Adipose tissue (tissue), 3 donors: ENCODE results near the gene BCAN. TPM values are rescaled to one million over a fixed set of nuclear protein-coding genes. Genes with fewer than 3 reads are reported as not detected.

Source experiments
- H3K27ac ChIP-seq: one replicate; pipeline ENCODE4 v1.5.1; 2013; ENCODE audit warnings: low read depth, low read length
- WGBS, 3 donors: extraction: QIAGEN DNeasy Blood & Tissue Kit; methylation state at CpG; one replicate each; pipeline ENCODE4 v1.1.7; 2013; 5-methylcytosine and 5-hydroxymethylcytosine counted together
- polyA plus RNA-seq, 3 donors: library from polyadenylated mRNA; stranded (reverse); fragments of 200-250 nt; gene quantifications; one replicate each; pipeline ENCODE4 v1.2.3, GENCODE V29; 2013
- donor health status: healthy with polysubstance abuse.
- donor health status: Bipolar disorder and iron deficiency.
- donor health status: healthy.

BCAN gene
- polyA plus RNA-seq, 3 donors: 0.06 to 0.56 (median 0.07) TPM

- 1 to 2% (median 2%) methylated on average over 48 to 54 of the region's 54 CpGs for WGBS, 3 donors
- H3K27ac ChIP-seq: no peak overlapping the region
Measured at GRCh38 chr1:156656806-156657740, 15.2 kb downstream of the BCAN start.

DNA sequence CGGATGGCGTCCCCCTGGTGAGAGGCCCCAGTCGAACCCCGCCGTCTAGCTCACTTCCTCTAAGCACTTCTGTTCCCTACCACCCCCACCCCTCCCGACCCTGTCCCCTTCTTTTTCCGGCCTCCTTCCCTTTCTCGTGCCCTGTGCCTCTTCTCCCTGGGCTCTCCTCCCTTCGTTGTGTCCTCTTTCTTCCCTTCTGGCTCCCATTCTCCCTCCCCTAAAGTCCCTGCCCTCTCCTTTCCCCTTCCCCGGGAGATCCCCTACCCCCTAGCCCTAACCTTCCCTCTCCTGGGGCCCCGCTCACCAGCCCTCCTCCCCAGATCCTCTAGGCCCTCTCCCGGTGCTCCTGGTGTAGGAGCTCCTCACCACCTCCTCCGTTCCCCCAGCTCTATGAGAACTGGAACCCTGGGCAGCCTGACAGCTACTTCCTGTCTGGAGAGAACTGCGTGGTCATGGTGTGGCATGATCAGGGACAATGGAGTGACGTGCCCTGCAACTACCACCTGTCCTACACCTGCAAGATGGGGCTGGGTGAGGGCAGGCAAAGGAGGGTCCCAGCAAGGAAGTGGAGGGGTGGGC, 15.9 kb downstream of the BCAN start:
- no peak overlapping the region for H3K27ac ChIP-seq
- 10 to 14% (median 11%) methylated on average over 15 of the region's 15 CpGs for WGBS, 3 donors

GRCh38 chr1:156658496-156658895, 16.6 kb downstream of the BCAN start:
- H3K27ac ChIP-seq: no peak overlapping the region
- WGBS, 3 donors: 81 to 88% (median 83%) methylated on average over 14 of the region's 14 CpGs

DNA sequence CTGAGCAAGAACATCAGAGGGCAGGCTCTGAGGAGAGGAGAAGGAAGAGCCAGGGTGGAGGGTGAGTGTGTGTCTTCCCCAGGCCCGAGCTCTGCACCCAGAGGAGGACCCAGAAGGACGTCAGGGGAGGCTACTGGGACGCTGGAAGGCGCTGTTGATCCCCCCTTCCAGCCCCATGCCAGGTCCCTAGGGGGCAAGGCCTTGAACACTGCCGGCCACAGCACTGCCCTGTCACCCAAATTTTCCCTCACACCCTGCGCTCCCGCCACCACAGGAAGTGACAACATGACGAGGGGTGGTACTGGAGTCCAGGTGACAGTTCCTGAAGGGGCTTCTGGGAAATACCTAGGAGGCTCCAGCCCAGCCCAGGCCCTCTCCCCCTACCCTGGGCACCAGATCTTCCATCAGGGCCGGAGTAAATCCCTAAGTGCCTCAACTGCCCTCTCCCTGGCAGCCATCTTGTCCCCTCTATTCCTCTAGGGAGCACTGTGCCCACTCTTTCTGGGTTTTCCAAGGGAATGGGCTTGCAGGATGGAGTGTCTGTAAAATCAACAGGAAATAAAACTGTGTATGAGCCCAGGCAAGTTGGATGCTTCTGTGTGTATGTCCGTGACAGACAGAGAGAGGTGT, 17.1 kb downstream of the BCAN start:
- WGBS, 3 donors: 68 to 73% (median 73%) methylated on average over 10 of the region's 10 CpGs
- H3K27ac ChIP-seq: no peak overlapping the region

- 19 to 31% (median 25%) methylated on average over 6 of the region's 6 CpGs for WGBS, 3 donors
- H3K27ac ChIP-seq: no peak overlapping the region
Measured at GRCh38 chr1:156659661-156659987, 17.7 kb downstream of the BCAN start.

DNA sequence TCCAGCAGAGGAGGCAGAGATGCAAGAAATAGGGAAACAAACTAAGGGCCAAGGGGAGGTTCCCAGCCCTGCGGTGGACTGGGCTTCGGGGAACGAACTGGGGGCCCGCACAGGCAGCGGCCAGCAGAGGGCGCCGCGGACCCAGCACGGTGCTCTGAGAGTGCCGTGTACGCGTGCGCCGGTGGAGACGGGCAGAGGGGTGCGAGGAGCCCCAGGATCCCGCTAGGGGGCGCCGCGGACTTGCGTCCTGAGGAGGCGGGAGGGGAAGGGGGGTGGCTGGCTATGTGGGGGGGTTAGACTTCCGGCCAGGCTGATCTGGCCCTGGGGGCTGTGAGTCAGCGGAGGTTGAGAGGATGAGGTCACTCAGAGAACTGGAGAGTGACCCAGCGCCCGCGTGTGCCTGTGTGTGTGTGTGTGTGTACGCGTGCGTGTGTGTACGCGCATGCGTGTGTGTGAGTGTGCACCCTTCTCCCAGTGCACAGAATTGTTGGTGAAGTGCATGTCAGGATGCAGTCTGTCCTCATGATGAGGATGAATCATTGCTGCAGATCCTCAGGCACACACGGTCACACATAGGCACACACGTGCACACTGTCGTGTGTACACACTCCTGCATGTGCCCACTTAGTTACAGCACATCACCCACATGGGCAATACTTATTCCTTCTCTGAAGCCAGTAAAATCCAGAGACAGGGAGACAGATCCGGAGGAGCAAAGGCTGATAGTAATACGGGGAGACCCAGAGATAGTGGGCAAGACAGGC, 18.3 kb downstream of the BCAN start:
- 14 to 18% (median 14%) methylated on average over 34 to 38 of the region's 38 CpGs for WGBS, 3 donors
- H3K27ac ChIP-seq: no peak overlapping the region

- H3K27ac ChIP-seq: no peak overlapping the region
- WGBS, 3 donors: 54 to 73% (median 57%) methylated on average over 2 of the region's 2 CpGs
Measured at GRCh38 chr1:156660752-156661112, 18.8 kb downstream of the BCAN start.

GRCh38 chr1:156662005-156662799, 20.3 kb downstream of the BCAN start:
- 43 to 73% (median 48%) methylated on average over 11 to 12 of the region's 12 CpGs for WGBS, 3 donors
- no peak overlapping the region for H3K27ac ChIP-seq

DNA sequence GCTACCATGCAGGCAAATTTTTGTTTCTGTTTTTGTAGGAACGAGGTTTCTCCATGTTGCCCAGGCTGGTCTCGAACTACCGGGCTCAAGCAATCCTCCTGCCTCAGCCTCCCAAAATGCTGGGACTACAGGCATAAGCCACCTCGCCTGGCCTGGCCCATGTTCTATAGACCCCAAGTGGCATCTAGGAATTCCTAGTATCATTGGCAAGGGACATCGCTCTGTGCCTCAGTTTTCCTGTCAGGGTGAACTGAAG, 20.8 kb downstream of the BCAN start:
- H3K27ac ChIP-seq: no peak overlapping the region
- WGBS, 3 donors: 73 to 85% (median 73%) methylated on average over 5 of the region's 5 CpGs

DNA sequence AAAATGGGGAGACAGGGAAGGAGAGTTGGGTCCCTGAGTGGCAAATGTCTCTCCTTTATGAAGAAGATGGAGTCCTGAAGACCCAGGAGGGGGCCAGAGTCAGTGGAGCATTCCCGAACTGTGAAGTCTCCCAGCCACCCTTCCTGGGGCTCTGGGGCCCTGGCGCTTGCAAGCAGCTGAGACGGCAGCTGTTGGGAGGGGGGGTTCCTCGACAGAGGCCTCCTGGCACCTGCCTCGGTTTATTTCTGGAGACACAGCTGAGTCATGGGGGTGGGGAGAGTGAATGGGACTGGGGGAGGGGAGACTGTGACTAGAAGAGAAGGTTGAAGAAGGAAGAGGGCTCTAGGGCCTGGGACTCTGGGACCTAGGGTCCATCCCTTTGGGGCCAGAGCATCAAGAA, 21.3 kb downstream of the BCAN start:
- 30 to 58% (median 31%) methylated on average over 5 of the region's 5 CpGs for WGBS, 3 donors
- H3K27ac ChIP-seq: no peak overlapping the region

- no peak overlapping the region for H3K27ac ChIP-seq
- 58 to 64% (median 62%) methylated on average over 5 of the region's 5 CpGs for WGBS, 3 donors
Measured at GRCh38 chr1:156664046-156664766, 22.3 kb downstream of the BCAN start.

- 25 to 34% (median 33%) methylated on average over 16 of the region's 16 CpGs for WGBS, 3 donors
- no peak overlapping the region for H3K27ac ChIP-seq
Measured at GRCh38 chr1:156664767-156665411, 23.0 kb downstream of the BCAN start.

DNA sequence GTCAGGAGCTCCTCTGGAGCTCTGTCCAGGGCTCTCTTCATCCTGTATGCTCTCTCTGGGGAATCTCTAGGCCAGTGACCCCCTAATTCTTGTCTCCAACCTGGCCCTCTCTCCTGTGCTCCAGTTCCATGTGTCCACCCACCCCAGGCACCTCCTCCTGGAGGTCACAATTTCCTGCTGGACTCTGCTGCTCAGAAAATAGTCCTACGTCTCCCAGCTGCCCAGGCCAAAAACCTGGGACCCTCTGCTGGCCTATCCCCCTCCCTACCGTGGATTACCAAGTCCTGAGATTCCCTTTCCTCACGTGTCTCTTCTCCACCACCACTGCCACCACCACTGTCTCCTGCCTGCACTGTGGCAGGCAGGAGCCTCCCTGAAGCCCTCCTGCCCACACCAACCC, 23.6 kb downstream of the BCAN start:
- WGBS, 3 donors: 41 to 73% (median 61%) methylated on average over 3 of the region's 3 CpGs
- no peak overlapping the region for H3K27ac ChIP-seq

DNA sequence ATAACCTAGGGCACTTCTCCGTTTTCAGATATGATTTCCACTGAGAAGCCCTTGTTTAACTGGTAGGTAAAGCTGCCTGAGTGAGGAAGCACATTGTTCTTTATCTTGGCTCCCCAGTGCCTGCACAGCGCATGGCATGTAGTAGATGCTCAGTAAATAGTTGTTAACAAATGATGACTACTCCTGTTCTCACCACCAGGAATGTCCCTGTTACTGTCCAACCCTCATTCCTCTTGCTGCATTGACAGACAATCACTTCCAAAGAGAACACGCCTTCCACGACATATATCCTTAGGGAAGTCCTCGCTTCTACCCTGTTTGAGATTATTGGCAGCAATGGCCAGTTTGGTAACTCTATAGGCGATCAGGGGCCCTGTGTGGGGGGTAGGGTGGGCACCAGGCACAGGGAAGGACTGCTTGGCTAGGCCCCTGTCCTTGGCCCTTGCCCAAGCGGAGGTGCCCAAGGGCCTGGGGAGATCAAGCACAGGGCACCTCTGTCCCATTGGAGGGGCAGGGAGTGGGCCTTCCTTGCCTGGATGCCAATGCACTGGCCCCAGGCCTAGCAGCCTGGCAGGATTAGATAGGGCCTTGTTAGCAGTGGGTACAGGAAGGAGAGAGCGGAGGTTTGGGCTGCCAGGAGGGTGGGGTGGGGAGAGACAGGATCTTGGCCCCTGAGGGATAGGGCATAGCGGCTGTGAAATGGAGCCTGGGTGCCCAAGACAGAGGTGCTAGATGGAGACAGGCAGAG, 25.1 kb downstream of the BCAN start:
- peak overlapping the region; percentile 8 for H3K27ac ChIP-seq
- 69 to 84% (median 79%) methylated on average over 9 of the region's 9 CpGs for WGBS, 3 donors

DNA sequence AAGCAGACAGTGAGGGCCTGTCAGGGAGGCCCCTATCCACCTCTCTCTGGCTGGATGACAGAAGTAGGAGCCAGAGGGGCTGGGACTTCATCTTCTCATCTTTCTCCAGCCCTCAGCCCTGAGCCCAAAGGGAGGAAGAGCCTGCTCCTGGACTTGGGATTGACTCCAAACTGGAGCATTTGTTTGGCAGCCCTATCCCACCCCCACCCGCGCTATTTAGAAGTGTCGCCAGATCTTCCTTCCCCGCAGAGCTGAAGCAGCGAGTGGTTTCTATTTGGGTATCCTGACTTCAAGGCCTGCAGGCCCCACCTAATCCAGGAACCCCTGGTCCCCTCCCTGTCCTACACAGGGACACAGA, 25.7 kb downstream of the BCAN start:
- peak overlapping the region; percentile 8 for H3K27ac ChIP-seq
- 46 to 83% (median 48%) methylated on average over 5 of the region's 5 CpGs for WGBS, 3 donors

DNA sequence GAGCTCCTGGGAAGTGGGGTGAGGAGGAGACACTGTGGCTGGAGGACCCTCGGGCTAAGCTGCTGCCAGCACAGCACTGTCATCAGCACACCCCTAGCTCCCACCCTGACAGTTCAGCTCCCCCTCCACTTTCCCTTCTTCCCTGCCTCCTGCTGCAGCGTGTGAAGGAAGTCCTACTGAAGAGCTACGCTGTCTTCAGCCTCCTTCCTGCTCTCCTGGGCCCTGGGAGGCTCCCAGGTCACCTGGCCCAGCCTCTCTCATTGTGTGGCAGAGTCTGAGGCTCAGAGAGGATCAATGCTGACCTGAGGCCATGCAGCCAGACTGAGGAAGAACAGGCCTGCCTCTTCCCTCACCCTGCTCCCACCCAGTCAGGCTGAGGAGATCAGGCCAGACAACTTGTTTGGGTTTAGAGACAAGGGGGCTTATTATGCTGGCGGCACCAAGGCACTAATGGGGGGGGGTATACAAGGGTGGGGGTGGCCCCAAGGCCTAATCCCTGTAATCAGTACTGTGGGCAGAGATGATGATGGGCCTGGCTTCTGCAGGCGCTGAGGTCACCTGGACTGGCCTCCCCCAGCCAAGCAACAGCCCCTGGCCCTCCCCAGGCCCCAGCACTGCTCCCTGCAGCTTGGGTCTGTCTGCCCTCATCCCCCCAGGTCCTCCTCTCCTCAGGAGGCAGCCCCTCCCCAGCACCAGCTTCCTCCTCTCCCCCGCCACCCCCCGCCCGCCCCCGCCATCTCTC, 26.2 kb downstream of the BCAN start:
- H3K27ac ChIP-seq: peak overlapping the region; percentile 6
- WGBS, 3 donors: 65 to 86% (median 75%) methylated on average over 8 to 9 of the region's 9 CpGs
